Body of pancreas (tissue), 4 donors: ENCODE data around the gene NUP50. TPM values are rescaled to one million over a fixed set of nuclear protein-coding genes. Genes with fewer than 3 reads are reported as not detected.

ENCODE experiments used
- ATAC-seq: fragments of 150-250 bp; one replicate; pipeline ENCODE4 v1.9.1; 2016
- DNase-seq, 4 donors: peaks; one replicate each; pipeline ENCODE4 v3.0.0-alpha.2; 2019
- H3K27ac ChIP-seq, 4 donors: fragments of 200-600 bp; sonication (generic); 1 replicate in 3 of 4; 2 replicates in 1 of 4; pipeline versions ENCODE4 v1.5.1 to v1.6.1; 2016 to 2019; ENCODE audit warnings: mild to moderate bottlenecking in 1 of 4, mixed read lengths in 1 of 4, moderate library complexity in 1 of 4
- H3K27me3 ChIP-seq, 2 donors: fragments of 200-600 bp; sonication (generic); one replicate each; pipeline ENCODE4 v1.6.0; 2016; ENCODE audit warnings: mild to moderate bottlenecking in 1 of 2
- H3K36me3 ChIP-seq, 2 donors: fragments of 200-600 bp; sonication (generic); replicated peaks in 1 of 2; 2 replicates each; pipeline ENCODE4 v1.5.1; 2016; ENCODE audit warnings: low read depth in 2 of 2; ENCODE audit not compliant: insufficient read depth in 1 of 2
- H3K4me1 ChIP-seq: fragments of 200-600 bp; sonication (generic); one replicate; pipeline ENCODE4 v1.6.0; 2016
- H3K4me3 ChIP-seq, 2 donors: fragments of 200-600 bp; sonication (generic); 1 replicate in 1 of 2; 2 replicates in 1 of 2; pipeline ENCODE4 v1.5.1; 2016 to 2019
- H3K9me3 ChIP-seq, 3 donors: fragments of 200-600 bp; sonication (generic); 1 replicate in 2 of 3; 2 replicates in 1 of 3; pipeline ENCODE4 v1.5.1; 2016
- CTCF ChIP-seq, 7 experiments: fragments of 450-650 bp in 4 of 7; fragments of 200-600 bp in 3 of 7; sonication (generic) in 3 of 7; IDR thresholded peaks; one replicate each; pipeline ENCODE4 v1.5.1; 2016 to 2019; ENCODE audit warnings: antibody characterized with exemption in 7 of 7
- POLR2A ChIP-seq, 3 donors: fragments of 450-650 bp; IDR thresholded peaks; one replicate each; pipeline ENCODE4 v1.6.1; 2016; ENCODE audit warnings: antibody characterized with exemption in 3 of 3, mild to moderate bottlenecking in 2 of 3
- WGBS, 2 donors: methylation state at CpG; one replicate each; pipeline ENCODE4 v1.1.5; 2017; 5-methylcytosine and 5-hydroxymethylcytosine counted together
- intact Hi-C: fragments of 100-400 bp; cut with DNase I; formaldehyde crosslinking; loops from one replicate; pipeline ENCODE4 v1.15.1; 2023
- total RNA-seq, 2 donors: library from RNA; depleted of rRNA; stranded (reverse); fragments of >200 nt; gene quantifications; one replicate each; pipeline ENCODE4 v1.1.0, GENCODE V29; 2016

The NUP50 gene
- total RNA-seq, 2 donors from 2014 or later = 39.2 to 43.1 TPM

- H3K27ac ChIP-seq = peak overlapping the region in 2 of 4 donors; percentile 4 to 83
- H3K9me3 ChIP-seq = no peaks in the 10 kb centered on the region
- DNase-seq = no peak
- 83 to 84% methylated on average over 3 of the region's 3 CpGs for WGBS, 2 donors
- no peaks in the 10 kb centered on the region for H3K36me3 ChIP-seq
- TF ChIP-seq CTCF (IDR thresholded peaks at IDR 0.05) (no peak), POLR2A (IDR thresholded peaks at IDR 0.05) (no peak)
- no peak for ATAC-seq
- H3K4me1 ChIP-seq = peaks cover 34% of the 10 kb centered on the region
- H3K4me3 ChIP-seq = no peak overlapping the region
- no peaks in the 10 kb centered on the region for H3K27me3 ChIP-seq
- intact Hi-C loops = no loop called here
These were observed 5.8 kb upstream of the NUP50 start for GRCh38 chr22:45157907-45158306.

- no peak for TF ChIP-seq POLR2A (IDR thresholded peaks at IDR 0.05)
- TF ChIP-seq CTCF (IDR thresholded peaks at IDR 0.05) = peak in 4 of 7 experiments; percentile 32 to 51 (median 40)
- WGBS, 2 donors = 25 to 34% methylated on average over 5 of the region's 5 CpGs
These were observed 3.9 kb upstream of the NUP50 start for GRCh38 chr22:45159652-45160462.

GRCh38 chr22:45162531-45162930, 1.2 kb upstream of the NUP50 start:
- intact Hi-C loops = no loop called here
- H3K27ac ChIP-seq = peak overlapping the region in 2 of 4 donors; percentile 13 to 88
- no peak overlapping the region for H3K4me3 ChIP-seq
- ATAC-seq (no peak), DNase-seq (no peak)
- H3K36me3 ChIP-seq = no peaks in the 10 kb centered on the region
- TF ChIP-seq POLR2A (IDR thresholded peaks at IDR 0.05) (no peak), CTCF (IDR thresholded peaks at IDR 0.05) (no peak)
- no peaks in the 10 kb centered on the region for H3K27me3 ChIP-seq
- WGBS, 2 donors = 74 to 84% methylated on average over 19 of the region's 19 CpGs
- no peaks in the 10 kb centered on the region for H3K9me3 ChIP-seq
- H3K4me1 ChIP-seq = peaks cover 57% of the 10 kb centered on the region

More at GRCh38 chr22:45159652-45160462, 3.9 kb upstream of the NUP50 start:
- intact Hi-C loops = no loop called here
- H3K9me3 ChIP-seq = no peaks in the 10 kb centered on the region
- H3K27me3 ChIP-seq = no peaks in the 10 kb centered on the region
- DNase-seq (peak; percentile 38 to 66 (median 54)), ATAC-seq (peak; percentile 31)
- no peak overlapping the region for H3K4me3 ChIP-seq
- H3K4me1 ChIP-seq = peaks cover 40% of the 10 kb centered on the region
- H3K27ac ChIP-seq = peak overlapping the region; percentile 58 to 83 (median 68)
- H3K36me3 ChIP-seq = no peaks in the 10 kb centered on the region

GRCh38 chr22:45163099-45163450, 650 bp upstream of the NUP50 start:
- no peaks in the 10 kb centered on the region for H3K9me3 ChIP-seq
- peak; percentile 37 to 64 (median 52) for DNase-seq
- peak overlapping the region; percentile 79 to 99 for H3K4me3 ChIP-seq
- H3K27ac ChIP-seq = peak overlapping the region; percentile 84 to 92 (median 90)
- H3K36me3 ChIP-seq = no peaks in the 10 kb centered on the region
- 2 to 3% methylated on average over 12 to 13 of the region's 13 CpGs for WGBS, 2 donors
- H3K27me3 ChIP-seq = no peaks in the 10 kb centered on the region
- H3K4me1 ChIP-seq = peaks cover 57% of the 10 kb centered on the region
- TF ChIP-seq CTCF (IDR thresholded peaks at IDR 0.05) (no peak), POLR2A (IDR thresholded peaks at IDR 0.05) (no peak)
- peak; percentile 21 for ATAC-seq
- intact Hi-C loops = no loop called here
